Kidney (tissue), 14 donors: Measurements from ENCODE around the gene TNFSF9. TPM values are rescaled to one million over a fixed set of nuclear protein-coding genes. Genes with fewer than 3 reads are reported as not detected.
"Not testable (repeated sequence)": the region's sequence is repeated elsewhere in the genome, so short reads cannot be mapped to it uniquely, and the experiment has no call there.

Source experiments
- DNase-seq, 5 donors: peaks; one replicate each; pipeline ENCODE4 v3.0.0-alpha.2; 2013 to 2020
- FAIRE-seq: peaks from 2 replicates; lab custom pipeline; 2012; peaks lifted over from hg19 to GRCh38; lab: Jason Lieb, UNC
- H3K27ac ChIP-seq, 2 donors: one replicate each; pipeline ENCODE4 v1.7.0; 2013; ENCODE audit warnings: low read depth in 2 of 2, low read length in 2 of 2, inconsistent platforms in 1 of 2
- H3K27me3 ChIP-seq: one replicate; pipeline ENCODE4 v1.7.1; 2013; ENCODE audit warnings: low read length, inconsistent platforms; ENCODE audit not compliant: control insufficient read depth, insufficient read depth
- H3K36me3 ChIP-seq, 3 donors: one replicate each; pipeline versions ENCODE4 v1.7.0 to v1.7.1; 2013; ENCODE audit warnings: low read length in 3 of 3, control low read depth in 1 of 3, inconsistent platforms in 1 of 3; ENCODE audit not compliant: insufficient read depth in 3 of 3, control insufficient read depth in 2 of 3
- H3K4me1 ChIP-seq, 3 donors: one replicate each; pipeline versions ENCODE4 v1.7.0 to v1.7.1; 2013; ENCODE audit warnings: low read length in 3 of 3, inconsistent platforms in 1 of 3, low read depth in 1 of 3; ENCODE audit not compliant: control insufficient read depth in 2 of 3, insufficient read depth in 2 of 3
- H3K4me3 ChIP-seq, 3 donors: one replicate each; pipeline versions ENCODE4 v1.7.0 to v1.8.1; 2013; ENCODE audit warnings: low read length in 3 of 3, control low read depth in 1 of 3, inconsistent platforms in 1 of 3
- H3K9ac ChIP-seq, 3 donors: one replicate each; pipeline versions ENCODE4 v1.7.0 to v1.7.1; 2013; ENCODE audit warnings: low read length in 3 of 3, control low read depth in 1 of 3, inconsistent platforms in 1 of 3
- H3K9me3 ChIP-seq, 3 donors: one replicate each; pipeline versions ENCODE4 v1.7.0 to v1.7.1; 2013; ENCODE audit warnings: low read length in 3 of 3, control low read depth in 1 of 3, inconsistent platforms in 1 of 3; ENCODE audit not compliant: control insufficient read depth in 2 of 3, insufficient read depth in 1 of 3
- CTCF ChIP-seq: IDR thresholded peaks from 3 replicates; pipeline ENCODE4 v1.5.1; 2012; ENCODE audit warnings: mild to moderate bottlenecking, moderate library complexity, borderline replicate concordance; ENCODE audit not compliant: insufficient read depth; ENCODE audit errors: extremely low read depth
- intact Hi-C: fragments of 100-400 bp; cut with DNase I; formaldehyde crosslinking; loops from one replicate; pipeline ENCODE4 v1.11.1; 2022
- polyA plus RNA-seq: library from polyadenylated mRNA; stranded (reverse); fragments of 350-450 nt; fragmentation: Illumina TruSeq; extraction: RNeasy Lipid Tissue Mini Kit (QIAGEN cat#74804); gene quantifications from one replicate; pipeline ENCODE4 v1.2.3, GENCODE V29; 2014; ENCODE audit warnings: low read depth, low replicate concordance; ENCODE audit not compliant: insufficient read depth
- total RNA-seq: library from RNA; stranded (reverse); fragmentation: NEBNext Ultra II Directional; extraction: Animal tissue kit (Norgen Biotek cat#: 25700); gene quantifications from one replicate; pipeline ENCODE4 v1.2.1, GENCODE V29; 2021
- donor health status: control.
- donor health status: control.
- donor health status: control.
- donor health status: control.
- donor health status: control.
- donor health status: DM: yes; HTN: yes; CAD: no.
- donor health status: Normal renal cell carcinoma (clear cell type).

TNFSF9 gene
- total and polyA plus RNA-seq, 2 donors from 2014 or later, result 0.62 to 1.1 TPM

- intact Hi-C loops, result no loop called here
- Histone ChIP-seq H3K9ac (no peak overlapping the region), H3K4me3 (no peak overlapping the region), H3K27me3 (no peaks in the 10 kb centered on the region), H3K36me3 (no peaks in the 10 kb centered on the region), H3K9me3 (no peaks in the 10 kb centered on the region), H3K27ac (no peak overlapping the region), H3K4me1 (no peaks in the 10 kb centered on the region)
- DNase-seq (no peak), FAIRE-seq (no peak)
- TF ChIP-seq CTCF, result no peak
These were observed 8.7 kb downstream of the TNFSF9 start for GRCh38 chr19:6539514-6539913.

- Histone ChIP-seq H3K9me3 (no peaks in the 10 kb centered on the region), H3K27me3 (no peaks in the 10 kb centered on the region), H3K4me1 (no peaks in the 10 kb centered on the region), H3K36me3 (no peaks in the 10 kb centered on the region), H3K27ac (no peak overlapping the region), H3K9ac (no peak overlapping the region), H3K4me3 (no peak overlapping the region)
- no peak for TF ChIP-seq CTCF
- intact Hi-C loops, result no loop called here
- DNase-seq (no peak), FAIRE-seq (no peak)
These were observed 10.3 kb downstream of the TNFSF9 start for GRCh38 chr19:6540918-6541689.

GRCh38 chr19:6543866-6544347 lies 13.1 kb downstream of the TNFSF9 start:
- TF ChIP-seq CTCF, result no peak
- no peak for DNase-seq
- no peaks in the 10 kb centered on the region for H3K9me3 ChIP-seq
- H3K27me3 ChIP-seq, result no peaks in the 10 kb centered on the region
- H3K27ac ChIP-seq, result no peak overlapping the region
- intact Hi-C loops, result no loop called here
- H3K4me3 ChIP-seq, result no peak overlapping the region
- no peak for FAIRE-seq
- no peaks in the 10 kb centered on the region for H3K36me3 ChIP-seq
- no peaks in the 10 kb centered on the region for H3K4me1 ChIP-seq
- no peak overlapping the region for H3K9ac ChIP-seq

- FAIRE-seq, H3K27ac ChIP-seq, H3K4me3 ChIP-seq, H3K27me3 ChIP-seq, intact Hi-C loops, DNase-seq, H3K9ac ChIP-seq, H3K4me1 ChIP-seq, H3K36me3 ChIP-seq, H3K9me3 ChIP-seq: not testable (repeated sequence)
These were observed 19.9 kb downstream of the TNFSF9 start for GRCh38 chr19:6550679-6551078.
